HFF-Myc (cell line): ENCODE results near the gene MAP2K3.

Experiments used
- DNase-seq: peaks from one replicate; pipeline ENCODE4 v3.0.0-alpha.2; 2011; ENCODE audit warnings: low read depth; ENCODE audit errors: extremely low read depth
- H3K4me3 ChIP-seq: replicated peaks from 2 replicates; pipeline ENCODE4 v1.5.1; 2011; ENCODE audit warnings: low read depth, mild to moderate bottlenecking, control low read depth, low read length
- TF ChIP-seq, protein P1 (sequence below): IDR thresholded peaks from 2 replicates; pipeline ENCODE4 v1.5.1; 2012; ENCODE audit warnings: mild to moderate bottlenecking, low read depth, low read length, control low read depth; ENCODE audit errors: missing control alignments

MAP2K3 gene

DNA sequence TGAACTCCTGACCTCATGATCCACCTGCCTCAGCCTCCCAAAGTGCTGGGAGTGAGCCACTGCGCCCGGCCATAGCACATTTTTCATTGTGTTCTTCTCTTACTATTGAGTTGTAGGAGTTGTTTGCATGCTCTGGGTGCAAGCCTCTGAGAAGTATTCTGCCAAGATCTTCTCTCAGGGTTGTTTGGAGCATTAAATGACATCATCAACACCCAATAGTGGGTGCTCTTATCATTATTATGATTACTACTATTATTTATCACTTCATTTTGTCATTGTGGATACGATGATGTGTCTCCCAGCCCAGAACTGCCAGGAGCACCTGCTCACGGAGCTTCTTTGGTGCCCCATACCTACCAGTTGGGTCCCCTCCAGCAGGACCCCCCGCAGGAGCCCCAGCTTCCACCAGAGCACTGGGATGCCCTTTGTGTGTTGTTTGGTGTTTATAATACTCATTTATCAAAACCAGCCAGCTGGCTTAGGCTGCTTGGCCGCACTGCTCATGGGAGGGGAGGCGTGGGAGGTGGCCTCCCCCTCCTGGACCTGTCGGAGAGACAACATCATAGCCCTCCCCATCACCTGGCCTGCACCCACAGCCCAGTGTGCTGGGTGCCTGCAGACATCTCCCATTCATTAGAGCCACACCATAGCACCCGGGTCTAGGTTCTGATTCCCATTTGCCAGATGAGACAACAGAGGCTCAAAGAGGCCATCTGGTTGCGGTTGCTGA lies 12.9 kb upstream of the MAP2K3 start:
- no peak overlapping the region for H3K4me3 ChIP-seq
- DNase-seq = no peak
- TF ChIP-seq, protein P1, sequence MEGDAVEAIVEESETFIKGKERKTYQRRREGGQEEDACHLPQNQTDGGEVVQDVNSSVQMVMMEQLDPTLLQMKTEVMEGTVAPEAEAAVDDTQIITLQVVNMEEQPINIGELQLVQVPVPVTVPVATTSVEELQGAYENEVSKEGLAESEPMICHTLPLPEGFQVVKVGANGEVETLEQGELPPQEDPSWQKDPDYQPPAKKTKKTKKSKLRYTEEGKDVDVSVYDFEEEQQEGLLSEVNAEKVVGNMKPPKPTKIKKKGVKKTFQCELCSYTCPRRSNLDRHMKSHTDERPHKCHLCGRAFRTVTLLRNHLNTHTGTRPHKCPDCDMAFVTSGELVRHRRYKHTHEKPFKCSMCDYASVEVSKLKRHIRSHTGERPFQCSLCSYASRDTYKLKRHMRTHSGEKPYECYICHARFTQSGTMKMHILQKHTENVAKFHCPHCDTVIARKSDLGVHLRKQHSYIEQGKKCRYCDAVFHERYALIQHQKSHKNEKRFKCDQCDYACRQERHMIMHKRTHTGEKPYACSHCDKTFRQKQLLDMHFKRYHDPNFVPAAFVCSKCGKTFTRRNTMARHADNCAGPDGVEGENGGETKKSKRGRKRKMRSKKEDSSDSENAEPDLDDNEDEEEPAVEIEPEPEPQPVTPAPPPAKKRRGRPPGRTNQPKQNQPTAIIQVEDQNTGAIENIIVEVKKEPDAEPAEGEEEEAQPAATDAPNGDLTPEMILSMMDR = no peak

DNA sequence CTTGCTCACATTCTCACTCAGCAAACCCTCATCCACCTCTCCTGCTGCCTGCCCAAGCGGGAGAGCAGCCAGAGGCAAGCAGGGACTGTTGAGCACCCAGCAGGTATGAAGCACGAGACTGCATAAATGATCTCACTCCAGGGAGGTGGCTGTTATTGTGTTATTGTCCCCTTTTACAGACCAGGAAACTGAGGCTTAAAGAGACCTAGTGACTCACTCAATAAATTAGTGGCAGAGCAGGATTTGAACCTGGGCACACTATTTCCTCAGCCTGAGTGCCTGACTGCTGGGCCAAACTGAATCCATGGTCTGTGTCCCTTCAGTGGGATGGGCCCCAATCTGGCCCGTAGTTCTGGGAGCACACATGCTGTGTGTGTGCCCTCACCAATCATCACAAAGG lies 12.3 kb upstream of the MAP2K3 start:
- no peak overlapping the region for H3K4me3 ChIP-seq
- TF ChIP-seq, protein P1 = no peak
- DNase-seq = no peak

DNA sequence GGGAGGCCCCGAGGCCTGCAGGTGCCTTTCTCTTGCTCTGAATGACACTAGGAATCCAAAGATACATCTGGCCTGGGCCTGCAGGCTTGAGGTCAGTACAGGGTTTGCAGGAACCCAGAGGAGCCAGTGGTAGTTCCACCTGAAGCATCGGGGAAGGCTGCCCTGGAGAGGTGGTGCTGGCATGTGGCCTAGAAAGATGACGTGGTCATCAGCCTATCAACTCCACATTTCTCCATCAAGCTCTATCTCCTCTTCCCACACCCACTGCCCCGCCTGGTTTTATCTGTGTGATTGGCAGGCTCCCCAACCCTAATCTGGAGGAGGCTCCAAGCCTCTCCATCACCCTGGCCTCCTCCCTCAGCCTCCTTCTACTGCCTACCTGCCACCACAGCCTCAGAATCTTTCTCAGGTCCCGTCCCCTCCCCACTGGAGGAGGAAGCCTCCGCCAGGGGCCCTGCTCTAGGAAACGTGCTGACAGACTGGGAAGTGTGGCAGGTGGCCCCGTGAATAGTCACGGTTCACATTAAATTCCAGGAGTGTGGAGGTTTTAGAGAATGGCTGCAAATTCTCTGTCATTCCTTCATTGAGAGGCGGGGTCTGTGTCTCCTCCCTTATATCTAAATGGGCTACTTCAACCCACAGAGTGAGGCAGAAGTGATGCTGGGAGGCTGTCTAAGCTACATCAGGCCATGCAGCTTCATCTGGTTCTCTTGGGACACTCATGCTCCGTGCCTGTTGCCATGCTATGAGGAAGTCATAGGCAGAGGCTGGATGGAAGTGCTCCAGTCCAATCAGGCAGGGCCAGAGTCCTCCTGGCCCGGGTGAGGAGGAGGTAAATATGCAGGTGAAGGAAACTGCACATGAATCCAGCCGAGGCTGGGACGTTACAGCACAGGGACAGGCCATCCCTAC lies 11.4 kb upstream of the MAP2K3 start:
- TF ChIP-seq, protein P1 = no peak
- H3K4me3 ChIP-seq = no peak overlapping the region
- DNase-seq = no peak

DNA sequence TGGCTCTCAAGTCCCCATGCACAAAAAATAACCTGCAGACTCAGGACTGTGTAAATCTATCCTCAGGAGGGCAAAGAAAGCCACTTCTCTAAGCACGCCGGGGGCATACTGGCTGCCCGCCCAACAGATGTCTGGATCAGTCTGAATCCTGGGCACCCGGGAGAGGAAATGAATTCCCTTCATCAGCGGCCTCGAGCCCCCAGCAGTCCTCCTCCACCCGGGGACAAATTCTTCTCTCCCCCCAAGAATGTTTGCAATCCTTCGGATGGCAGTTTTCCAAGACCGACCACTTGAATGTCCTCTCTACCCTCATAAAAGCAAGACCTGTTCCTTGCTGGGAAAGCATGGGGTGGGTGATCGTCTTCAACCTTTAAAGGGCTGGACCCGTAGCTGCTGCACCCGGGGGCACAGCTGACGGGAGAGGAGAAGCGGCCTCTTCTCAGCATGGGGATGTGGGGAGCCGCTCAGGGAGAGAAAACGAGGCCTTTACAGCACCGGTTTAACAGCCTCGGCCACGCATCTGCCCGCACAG lies 9.4 kb upstream of the MAP2K3 start:
- TF ChIP-seq, protein P1 = no peak
- H3K4me3 ChIP-seq = peak overlapping the region; percentile 49
- DNase-seq = no peak

DNA sequence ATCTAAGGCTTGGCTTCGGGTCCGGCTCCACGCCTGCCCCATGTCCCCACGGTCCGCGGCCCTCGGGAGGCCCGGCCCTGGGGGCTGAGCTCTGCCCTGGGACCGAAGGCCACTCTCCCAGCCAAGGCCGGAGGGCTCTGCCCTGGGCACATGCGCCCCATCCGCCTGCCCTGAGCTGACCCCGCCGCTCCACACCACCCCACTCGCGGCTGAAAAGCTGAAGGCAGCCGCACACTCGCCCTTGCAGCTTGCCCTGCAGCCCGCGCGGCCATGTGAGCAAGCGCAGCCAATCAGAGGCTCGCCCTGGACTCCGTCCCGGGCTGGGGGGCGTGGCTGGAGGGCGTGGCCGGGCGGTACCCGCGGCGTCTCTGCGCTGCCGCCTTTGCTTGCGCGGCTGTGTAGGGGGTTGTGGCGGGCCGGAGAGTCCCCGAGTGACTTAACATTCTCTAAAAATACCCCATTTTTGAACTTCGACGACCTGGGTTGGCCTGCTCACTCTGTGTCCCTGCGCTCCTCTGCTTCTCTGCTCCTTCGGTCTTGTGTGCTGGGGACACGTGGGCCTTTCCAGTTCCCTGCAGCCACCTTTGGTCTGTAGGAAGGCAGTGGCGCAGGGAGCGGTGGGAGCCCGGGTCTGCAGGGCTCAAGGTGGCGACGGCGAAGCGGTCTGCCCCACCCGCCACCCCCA lies 8.8 kb upstream of the MAP2K3 start:
- TF ChIP-seq, protein P1 = no peak
- peak overlapping the region; percentile 49 for H3K4me3 ChIP-seq
- no peak for DNase-seq

DNA sequence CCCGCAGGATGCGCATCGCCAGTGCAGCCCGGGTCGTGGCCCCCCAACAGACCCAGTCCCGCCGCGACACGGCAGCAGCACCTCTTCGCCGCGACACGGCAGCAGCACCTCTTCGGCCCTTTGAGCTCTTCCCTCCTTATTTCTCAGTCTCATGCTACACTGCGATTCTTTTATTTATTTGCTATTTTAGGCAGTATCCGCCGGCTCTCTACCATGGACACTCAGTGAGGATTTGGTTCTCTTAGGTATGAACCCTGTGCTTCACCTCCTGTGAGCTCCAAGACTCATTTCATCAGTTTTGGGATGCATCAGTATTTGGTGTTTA lies 8.3 kb upstream of the MAP2K3 start:
- H3K4me3 ChIP-seq = peak overlapping the region; percentile 49
- TF ChIP-seq, protein P1 = no peak
- DNase-seq = no peak
